ENCODE data around the gene COMT. TPM values are rescaled to one million over a fixed set of nuclear protein-coding genes. Genes with fewer than 3 reads are reported as not detected.

Gene COMT
- total and polyA plus RNA-seq, 9 of the 15 experiments (the other 6 are each of a cell fraction or from before 2014, with no cell fraction given): 12.5 to 351 (median 155) TPM

- TF ChIP-seq AFF1 (IDR thresholded peaks at IDR 0.05; ENCODE audit: low read depth in 1 of 2, partially characterized antibody in 2 of 2): no peak
- 0 out of 4 replicates have a peak, but pooled peaks of 1 of the 2 experiments have one; percentile 4 for TF ChIP-seq RAD21 (CRISPR knock-in tag; conservative IDR thresholded peaks at IDR 0.05 in 1 of 2, IDR thresholded peaks at IDR 0.05 in 1 of 2)
- no peak for TF ChIP-seq ZNF398 (CRISPR knock-in tag; IDR thresholded peaks at IDR 0.05)
- no peak for TF ChIP-seq LCOR (CRISPR knock-in tag; IDR thresholded peaks at IDR 0.05)
- no peak for TF ChIP-seq CEBPG (CRISPR knock-in tag; IDR thresholded peaks at IDR 0.05)
- no peak for TF ChIP-seq CEBPG (tag; conservative IDR thresholded peaks at IDR 0.05 in 1 of 2, IDR thresholded peaks at IDR 0.05 in 1 of 2)
- TF ChIP-seq MAZ (CRISPR knock-in tag; conservative IDR thresholded peaks at IDR 0.05 in 1 of 2, IDR thresholded peaks at IDR 0.05 in 1 of 2): peak in 1 of 2 experiments; percentile 14; a peak in 1 of 4 replicates
- TF ChIP-seq SIN3B (IDR thresholded peaks at IDR 0.05; ENCODE audit: low read depth): no peak
- TF ChIP-seq ZNF212 (CRISPR knock-in tag; IDR thresholded peaks at IDR 0.05): no peak
- TF ChIP-seq NCOR1 (IDR thresholded peaks at IDR 0.05): no peak
- TF ChIP-seq ARID3B (CRISPR knock-in tag; IDR thresholded peaks at IDR 0.05; ENCODE audit: borderline replicate concordance): no peak
- no peak for TF ChIP-seq IRF1 (CRISPR knock-in tag; IDR thresholded peaks at IDR 0.05; ENCODE audit: borderline replicate concordance)
- TF ChIP-seq JUND (IDR thresholded peaks at IDR 0.05; ENCODE audit: borderline replicate concordance, low read depth, low read length): peak; percentile 10; the same call in 1 of the 2 replicates
- TF ChIP-seq JUND (tag; IDR thresholded peaks at IDR 0.05; ENCODE audit: borderline replicate concordance, low read depth, low read length): peak; percentile 70; the same call in 1 of the 3 replicates
- TF ChIP-seq ZNF280A (IDR thresholded peaks at IDR 0.05; ENCODE audit: low read depth, partially characterized antibody): no peak
Measured at GRCh38 chr22:20009582-20010306, 68.2 kb downstream of the COMT start (continued).
